KBM-7 (cell line): ENCODE data around the gene PMPCB.

Source experiments
- DNase-seq: peaks from one replicate; pipeline ENCODE4 v3.0.0-alpha.2; 2015
- in situ Hi-C: fragments of 300-500 bp; cut with MboI; formaldehyde crosslinking; loops from 2 replicates; pipeline ENCODE4 v1.14.3; 2020; ENCODE audit warnings: low sequenced_read_pairs, low pct_unique_long_range_greater_than_20kb, mixed read lengths

The PMPCB gene

GRCh38 chr7:103316380-103316941, 19.2 kb downstream of the PMPCB start:
- DNase-seq, result no peak
- in situ Hi-C loops, result no loop called here

- in situ Hi-C loops, result no loop called here
- no peak for DNase-seq
These were observed 19.8 kb downstream of the PMPCB start for GRCh38 chr7:103317009-103317408.

- in situ Hi-C loops, result no loop called here
- DNase-seq, result no peak
These were observed 28.5 kb downstream of the PMPCB start for GRCh38 chr7:103325744-103326143.

GRCh38 chr7:103336761-103337160, 39.5 kb downstream of the PMPCB start:
- in situ Hi-C loops, result no loop called here

GRCh38 chr7:103338864-103339263, 41.6 kb downstream of the PMPCB start:
- in situ Hi-C loops, result no loop called here
- no peak for DNase-seq

More at GRCh38 chr7:103336761-103337160, 39.5 kb downstream of the PMPCB start:
- DNase-seq, result peak; percentile 28

GRCh38 chr7:103341466-103341865, 44.2 kb downstream of the PMPCB start:
- no peak for DNase-seq
- in situ Hi-C loops, result no loop called here

GRCh38 chr7:103343332-103343731, 46.1 kb downstream of the PMPCB start:
- in situ Hi-C loops, result no loop called here
- DNase-seq, result no peak

GRCh38 chr7:103343758-103344452, 46.7 kb downstream of the PMPCB start:
- peak; percentile 50 for DNase-seq
- in situ Hi-C loops, result no loop called here

- in situ Hi-C loops, result no loop called here
- peak; percentile 89 for DNase-seq
These were observed 47.4 kb downstream of the PMPCB start, which contains the start of gene DNAJC2 for GRCh38 chr7:103344453-103345149. TSS of gene DNAJC2 (minus strand) at chr7:103344767. CDS start at chr7:103344622, 145 bp downstream.

GRCh38 chr7:103346396-103346795, 49.2 kb downstream of the PMPCB start:
- no peak for DNase-seq
- in situ Hi-C loops, result no loop called here

GRCh38 chr7:103347507-103348267, 50.5 kb downstream of the PMPCB start, which contains the start of gene PSMC2:
TSS of gene PSMC2 (plus strand) at chr7:103347643. CDS start at chr7:103347712, 69 bp downstream.
- in situ Hi-C loops, result no loop called here
- DNase-seq, result peak; percentile 93

GRCh38 chr7:103348452-103348851, 51.2 kb downstream of the PMPCB start:
- peak; percentile 11 for DNase-seq
- in situ Hi-C loops, result no loop called here

- no peak for DNase-seq
- in situ Hi-C loops, result no loop called here
These were observed 51.7 kb downstream of the PMPCB start for GRCh38 chr7:103348959-103349358.

GRCh38 chr7:103349805-103350204, 52.6 kb downstream of the PMPCB start:
- peak; percentile 33 for DNase-seq
- in situ Hi-C loops, result no loop called here
